Measurements from ENCODE around the gene HAUS8. TPM values are rescaled to one million over a fixed set of nuclear protein-coding genes. Genes with fewer than 3 reads are reported as not detected.
A peak's percentile ranks its signal among the peaks of the same experiment; 100 is the strongest.

The HAUS8 gene
- total and polyA plus RNA-seq, 2 experiments from 2014 or later, result 11.5 to 14.2 TPM

- peak in 1 of 2 donors; percentile 63 for DNase-seq (ENCODE audit: low read depth in 1 of 2, low spot score in 1 of 2)
- Histone ChIP-seq H3K9me3 (ENCODE audit: low read depth) (no peaks in the 10 kb centered on the region), H3K27me3 (no peaks in the 10 kb centered on the region), H3K36me3 (no peaks in the 10 kb centered on the region), H3K27ac (no peak overlapping the region), H3K4me1 (ENCODE audit: low read depth) (no peaks in the 10 kb centered on the region), H3K4me3 (no peak overlapping the region)
- TF ChIP-seq, protein P1, sequence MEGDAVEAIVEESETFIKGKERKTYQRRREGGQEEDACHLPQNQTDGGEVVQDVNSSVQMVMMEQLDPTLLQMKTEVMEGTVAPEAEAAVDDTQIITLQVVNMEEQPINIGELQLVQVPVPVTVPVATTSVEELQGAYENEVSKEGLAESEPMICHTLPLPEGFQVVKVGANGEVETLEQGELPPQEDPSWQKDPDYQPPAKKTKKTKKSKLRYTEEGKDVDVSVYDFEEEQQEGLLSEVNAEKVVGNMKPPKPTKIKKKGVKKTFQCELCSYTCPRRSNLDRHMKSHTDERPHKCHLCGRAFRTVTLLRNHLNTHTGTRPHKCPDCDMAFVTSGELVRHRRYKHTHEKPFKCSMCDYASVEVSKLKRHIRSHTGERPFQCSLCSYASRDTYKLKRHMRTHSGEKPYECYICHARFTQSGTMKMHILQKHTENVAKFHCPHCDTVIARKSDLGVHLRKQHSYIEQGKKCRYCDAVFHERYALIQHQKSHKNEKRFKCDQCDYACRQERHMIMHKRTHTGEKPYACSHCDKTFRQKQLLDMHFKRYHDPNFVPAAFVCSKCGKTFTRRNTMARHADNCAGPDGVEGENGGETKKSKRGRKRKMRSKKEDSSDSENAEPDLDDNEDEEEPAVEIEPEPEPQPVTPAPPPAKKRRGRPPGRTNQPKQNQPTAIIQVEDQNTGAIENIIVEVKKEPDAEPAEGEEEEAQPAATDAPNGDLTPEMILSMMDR (IDR thresholded peaks at IDR 0.05; ENCODE audit: low read depth, low read length), result no peak
These were observed 33.3 kb downstream of the HAUS8 start for GRCh38 chr19:17041976-17042375.

DNA sequence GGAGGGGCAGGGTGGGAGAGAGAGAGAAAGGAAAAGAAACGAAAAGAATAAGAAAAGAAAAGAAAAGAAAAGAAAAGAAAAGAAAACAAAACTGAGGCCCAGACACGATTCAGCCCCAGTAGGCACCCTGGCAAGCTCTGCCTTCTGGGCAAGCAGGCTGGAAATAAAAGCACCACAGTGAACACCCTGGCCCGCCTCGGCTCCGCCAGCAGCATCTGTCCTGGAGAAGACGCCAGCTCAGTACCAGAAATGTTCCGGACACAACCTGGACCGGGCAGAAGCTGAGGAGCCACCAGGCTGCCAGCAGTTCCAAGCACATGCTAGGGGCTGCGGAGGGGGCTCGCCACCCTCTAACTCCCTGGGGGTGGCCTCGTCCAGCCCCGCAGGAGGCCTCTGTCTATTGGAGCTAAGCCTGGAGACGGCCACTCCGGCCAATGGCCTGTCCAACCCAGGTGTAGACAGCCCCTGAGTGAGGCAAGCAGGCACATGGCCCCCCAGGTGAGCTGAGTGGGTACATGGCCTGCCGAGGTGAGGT, 37.2 kb downstream of the HAUS8 start:
- H3K4me3 ChIP-seq, result no peak overlapping the region
- H3K36me3 ChIP-seq, result no peaks in the 10 kb centered on the region
- no peaks in the 10 kb centered on the region for H3K4me1 ChIP-seq (ENCODE audit: low read depth)
- H3K27ac ChIP-seq, result no peak overlapping the region
- no peaks in the 10 kb centered on the region for H3K27me3 ChIP-seq
- H3K9me3 ChIP-seq (ENCODE audit: low read depth), result no peaks in the 10 kb centered on the region
- no peak for DNase-seq (ENCODE audit: low read depth in 1 of 2, low spot score in 1 of 2)
- TF ChIP-seq, protein P1 (IDR thresholded peaks at IDR 0.05; ENCODE audit: low read depth, low read length), result no peak

DNA sequence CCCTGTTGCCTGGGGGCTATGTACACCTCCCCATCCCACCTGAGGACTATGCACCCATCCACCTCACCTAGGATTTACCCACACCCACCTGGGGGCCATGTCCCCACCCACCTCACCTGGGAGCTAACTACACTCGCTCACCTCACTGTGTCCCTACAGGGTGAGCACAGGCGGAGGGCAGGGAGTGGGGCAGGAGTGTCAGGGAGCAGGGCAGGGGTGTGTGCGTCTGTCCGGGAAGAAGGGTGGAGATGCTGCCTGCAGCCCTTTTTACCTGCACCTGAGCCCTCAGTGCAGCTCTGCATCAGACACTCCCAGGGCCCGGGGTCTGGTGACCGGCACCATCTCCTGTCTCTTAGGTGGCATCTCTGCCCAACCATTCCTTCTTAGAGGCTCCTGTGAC, 38.1 kb downstream of the HAUS8 start:
- no peaks in the 10 kb centered on the region for H3K4me1 ChIP-seq (ENCODE audit: low read depth)
- no peak for DNase-seq (ENCODE audit: low read depth in 1 of 2, low spot score in 1 of 2)
- no peaks in the 10 kb centered on the region for H3K9me3 ChIP-seq (ENCODE audit: low read depth)
- H3K4me3 ChIP-seq, result no peak overlapping the region
- no peaks in the 10 kb centered on the region for H3K27me3 ChIP-seq
- H3K36me3 ChIP-seq, result no peaks in the 10 kb centered on the region
- TF ChIP-seq, protein P1 (IDR thresholded peaks at IDR 0.05; ENCODE audit: low read depth, low read length), result no peak
- no peak overlapping the region for H3K27ac ChIP-seq

- Histone ChIP-seq H3K27me3 (no peaks in the 10 kb centered on the region), H3K27ac (no peak overlapping the region), H3K9me3 (ENCODE audit: low read depth) (no peaks in the 10 kb centered on the region), H3K4me3 (no peak overlapping the region), H3K4me1 (ENCODE audit: low read depth) (no peaks in the 10 kb centered on the region), H3K36me3 (no peaks in the 10 kb centered on the region)
- TF ChIP-seq, protein P1 (IDR thresholded peaks at IDR 0.05; ENCODE audit: low read depth, low read length), result no peak
- no peak for DNase-seq (ENCODE audit: low read depth in 1 of 2, low spot score in 1 of 2)
These were observed 38.6 kb downstream of the HAUS8 start for GRCh38 chr19:17036640-17037039.

- H3K4me3 ChIP-seq, result no peak overlapping the region
- H3K4me1 ChIP-seq (ENCODE audit: low read depth), result no peaks in the 10 kb centered on the region
- no peaks in the 10 kb centered on the region for H3K9me3 ChIP-seq (ENCODE audit: low read depth)
- no peaks in the 10 kb centered on the region for H3K27me3 ChIP-seq
- DNase-seq (ENCODE audit: low read depth in 1 of 2, low spot score in 1 of 2), result no peak
- no peaks in the 10 kb centered on the region for H3K36me3 ChIP-seq
- TF ChIP-seq, protein P1 (IDR thresholded peaks at IDR 0.05; ENCODE audit: low read depth, low read length), result no peak
- no peak overlapping the region for H3K27ac ChIP-seq
These were observed 39.3 kb downstream of the HAUS8 start for GRCh38 chr19:17035842-17036424.
